HL-60/S4 treated with retinoic acid at 250 ng/mL for 4 days and 3 days (cell line): Measurements from ENCODE around the gene EMC9.

Source experiments
- in situ Hi-C: fragments of 300-500 bp; cut with MboI; formaldehyde crosslinking; loops from 2 replicates; pipeline ENCODE4 v1.7.0; 2022; ENCODE audit warnings: low sequenced_read_pairs

Gene EMC9

GRCh38 chr14:24132061-24132685 is 9.2 kb downstream of the EMC9 start:
- in situ Hi-C loops = no loop called here

GRCh38 chr14:24131549-24131966 is 9.8 kb downstream of the EMC9 start:
- in situ Hi-C loops = no loop called here

GRCh38 chr14:24130717-24131548 is 10.5 kb downstream of the EMC9 start:
- in situ Hi-C loops = no loop called here

GRCh38 chr14:24130380-24130716 is 11.0 kb downstream of the EMC9 start, which contains the start of gene FITM1:
TSS of gene FITM1 (plus strand) at chr14:24130659. CDS start at chr14:24131564, 905 bp downstream.
- in situ Hi-C loops = no loop called here

- in situ Hi-C loops = no loop called here
Measured at GRCh38 chr14:24129410-24129998, 11.9 kb downstream of the EMC9 start.

GRCh38 chr14:24127673-24128072 is 13.7 kb downstream of the EMC9 start:
- in situ Hi-C loops = no loop called here

- in situ Hi-C loops = no loop called here
Measured at GRCh38 chr14:24126939-24127338, 14.5 kb downstream of the EMC9 start.

- in situ Hi-C loops = no loop called here
Measured at GRCh38 chr14:24123424-24124417, 17.7 kb downstream of the EMC9 start.

GRCh38 chr14:24122898-24123297 is 18.5 kb downstream of the EMC9 start:
- in situ Hi-C loops = no loop called here

- in situ Hi-C loops = no loop called here
Measured at GRCh38 chr14:24122416-24122815, 19.0 kb downstream of the EMC9 start.

- in situ Hi-C loops = no loop called here
Measured at GRCh38 chr14:24121210-24121609, 20.2 kb downstream of the EMC9 start.

- in situ Hi-C loops = no loop called here
Measured at GRCh38 chr14:24119691-24120090, 21.7 kb downstream of the EMC9 start.

GRCh38 chr14:24117179-24117578 is 24.2 kb downstream of the EMC9 start:
- in situ Hi-C loops = no loop called here

- in situ Hi-C loops = no loop called here
Measured at GRCh38 chr14:24116128-24116814, 25.1 kb downstream of the EMC9 start.

- in situ Hi-C loops = no loop called here
Measured at GRCh38 chr14:24115422-24116127, 25.8 kb downstream of the EMC9 start.

GRCh38 chr14:24114532-24115421 is 26.6 kb downstream of the EMC9 start, which contains the start of the genes DCAF11 and NRL:
TSS of gene DCAF11 (plus strand) at chr14:24114777. CDS start at chr14:24115595, 818 bp downstream.
TSS of gene NRL (minus strand) at chr14:24114949. CDS start at chr14:24082848, 32,101 bp downstream.
- in situ Hi-C loops = no loop called here

- in situ Hi-C loops = no loop called here
Measured at GRCh38 chr14:24113801-24114531, 27.4 kb downstream of the EMC9 start.

- in situ Hi-C loops = no loop called here
Measured at GRCh38 chr14:24113379-24113800, 28.0 kb downstream of the EMC9 start.
